ENCODE results near the gene CLINT1. TPM values are rescaled to one million over a fixed set of nuclear protein-coding genes. Genes with fewer than 3 reads are reported as not detected.

Gene CLINT1
- total RNA-seq, 1 donor from 2014 or later, result 79.2 TPM

DNA sequence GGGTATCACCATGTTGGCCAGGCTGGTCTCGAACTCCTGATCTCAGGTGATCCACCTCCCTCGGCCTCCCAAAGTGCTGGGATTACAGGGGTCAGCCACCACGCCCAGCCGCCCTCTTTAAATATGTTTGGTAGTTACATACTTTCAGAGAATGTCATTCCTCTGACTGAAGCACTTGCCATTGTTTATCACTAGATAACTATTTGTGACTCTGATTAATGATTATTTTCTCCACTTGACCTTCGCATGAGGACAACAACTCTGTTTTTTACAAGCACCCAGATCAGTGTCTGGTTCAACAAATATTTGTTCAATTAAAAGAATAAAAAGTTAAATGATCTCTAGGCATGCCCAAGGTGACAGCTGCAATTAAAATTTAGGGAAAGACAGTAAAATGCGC lies 56.2 kb downstream of the CLINT1 start:
- intact Hi-C loops (cut with DNase I), result no loop called here
- H3K27ac ChIP-seq, result no peak overlapping the region
- DNase-seq (no peak), ATAC-seq (no peak)
- H3K4me3 ChIP-seq, result no peak overlapping the region
- peaks cover 3% of the 10 kb centered on the region for H3K4me1 ChIP-seq
- no peaks in the 10 kb centered on the region for H3K9me3 ChIP-seq
- TF ChIP-seq CTCF (IDR thresholded peaks at IDR 0.05), result no peak
- no peaks in the 10 kb centered on the region for H3K27me3 ChIP-seq (ENCODE audit: low read depth)
- peaks cover 55% of the 10 kb centered on the region for H3K36me3 ChIP-seq

DNA sequence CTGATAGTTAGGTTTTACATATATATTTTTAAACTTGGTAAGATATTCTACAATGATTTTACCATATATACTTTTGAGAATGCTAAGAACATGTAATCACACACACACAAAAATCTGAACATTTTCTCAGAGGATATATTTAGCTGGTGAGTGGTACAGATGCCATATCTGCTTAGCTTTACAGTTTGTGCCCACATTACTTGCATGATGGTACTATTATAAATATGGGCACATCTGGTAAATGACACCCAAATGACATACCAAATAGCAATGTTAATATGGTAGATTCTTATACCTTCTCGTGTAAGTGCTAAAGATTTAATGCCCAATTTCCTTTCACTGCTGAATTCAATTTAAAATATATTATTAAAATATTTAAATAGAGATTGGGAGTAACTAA lies 58.8 kb downstream of the CLINT1 start:
- ATAC-seq (no peak), DNase-seq (no peak)
- no peaks in the 10 kb centered on the region for H3K9me3 ChIP-seq
- no peak overlapping the region for H3K4me3 ChIP-seq
- H3K27ac ChIP-seq, result no peak overlapping the region
- H3K36me3 ChIP-seq, result peaks cover 62% of the 10 kb centered on the region
- intact Hi-C loops (cut with DNase I), result no loop called here
- no peaks in the 10 kb centered on the region for H3K27me3 ChIP-seq (ENCODE audit: low read depth)
- no peak for TF ChIP-seq CTCF (IDR thresholded peaks at IDR 0.05)
- peaks cover 3% of the 10 kb centered on the region for H3K4me1 ChIP-seq

GRCh38 chr5:157799578-157799977 lies 59.4 kb downstream of the CLINT1 start:
- H3K4me3 ChIP-seq, result no peak overlapping the region
- ATAC-seq (peak in 1 of 2 donors; percentile 18), DNase-seq (no peak)
- intact Hi-C loops (cut with DNase I), result no loop called here
- peaks cover 3% of the 10 kb centered on the region for H3K4me1 ChIP-seq
- no peak overlapping the region for H3K27ac ChIP-seq
- no peaks in the 10 kb centered on the region for H3K9me3 ChIP-seq
- H3K27me3 ChIP-seq (ENCODE audit: low read depth), result no peaks in the 10 kb centered on the region
- TF ChIP-seq CTCF (IDR thresholded peaks at IDR 0.05), result no peak
- peaks cover 62% of the 10 kb centered on the region for H3K36me3 ChIP-seq

DNA sequence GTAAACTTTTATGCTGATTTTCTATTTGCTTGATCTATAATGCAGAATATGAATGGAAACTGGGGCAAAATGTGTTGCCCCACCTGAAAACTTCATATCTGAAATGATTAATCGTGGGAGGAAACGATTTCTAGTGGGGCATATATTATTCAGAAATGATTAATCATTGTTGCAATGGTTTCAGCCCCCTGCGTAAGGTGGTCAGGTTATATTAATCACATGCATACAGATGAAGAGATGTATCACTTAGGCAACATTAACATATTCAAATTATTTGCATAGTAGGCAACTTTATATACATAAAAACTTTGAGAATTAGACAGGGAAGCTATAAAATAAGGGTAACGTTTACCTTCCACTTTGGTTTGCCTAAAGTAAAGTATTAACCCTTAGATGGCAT lies 65.6 kb downstream of the CLINT1 start:
- Histone ChIP-seq H3K27me3 (ENCODE audit: low read depth) (no peaks in the 10 kb centered on the region), H3K36me3 (peaks cover 94% of the 10 kb centered on the region), H3K4me1 (no peaks in the 10 kb centered on the region), H3K9me3 (no peaks in the 10 kb centered on the region), H3K4me3 (no peak overlapping the region), H3K27ac (no peak overlapping the region)
- DNase-seq (no peak), ATAC-seq (no peak)
- TF ChIP-seq CTCF (IDR thresholded peaks at IDR 0.05), result no peak
- intact Hi-C loops (cut with DNase I), result no loop called here

- Histone ChIP-seq H3K27me3 (ENCODE audit: low read depth) (no peaks in the 10 kb centered on the region), H3K4me1 (no peaks in the 10 kb centered on the region), H3K4me3 (no peak overlapping the region), H3K36me3 (peaks cover 63% of the 10 kb centered on the region), H3K27ac (no peak overlapping the region), H3K9me3 (no peaks in the 10 kb centered on the region)
- no peak for TF ChIP-seq CTCF (IDR thresholded peaks at IDR 0.05)
- DNase-seq (no peak), ATAC-seq (no peak)
- intact Hi-C loops (cut with DNase I), result no loop called here
Measured at GRCh38 chr5:157785801-157786200, 73.1 kb downstream of the CLINT1 start.

- no peak overlapping the region for H3K4me3 ChIP-seq
- no peaks in the 10 kb centered on the region for H3K9me3 ChIP-seq
- no peaks in the 10 kb centered on the region for H3K4me1 ChIP-seq
- TF ChIP-seq CTCF (IDR thresholded peaks at IDR 0.05), result no peak
- H3K27ac ChIP-seq, result no peak overlapping the region
- DNase-seq (no peak), ATAC-seq (no peak)
- intact Hi-C loops (cut with DNase I), result no loop called here
- no peaks in the 10 kb centered on the region for H3K27me3 ChIP-seq (ENCODE audit: low read depth)
- H3K36me3 ChIP-seq, result peaks cover 2% of the 10 kb centered on the region
Measured at GRCh38 chr5:157779221-157779620, 79.7 kb downstream of the CLINT1 start.
